Right atrium auricular region (tissue), 2 donors: ENCODE measurements around the gene GALNT18. TPM values are rescaled to one million over a fixed set of nuclear protein-coding genes. Genes with fewer than 3 reads are reported as not detected.
"Not testable (repeated sequence)": the region's sequence is repeated elsewhere in the genome, so short reads cannot be mapped to it uniquely, and the experiment has no call there.

Experiments
- DNase-seq: peaks from one replicate; pipeline ENCODE4 v3.0.0-alpha.2; 2019; ENCODE audit warnings: low spot score
- H3K27ac ChIP-seq, 2 donors: fragments of 200-600 bp; sonication (generic); 1 replicate in 1 of 2; 2 replicates in 1 of 2; pipeline ENCODE4 v1.5.1; 2016 to 2019
- H3K27me3 ChIP-seq, 2 donors: fragments of 200-600 bp; sonication (generic); one replicate each; pipeline versions ENCODE4 v1.5.1 to v1.6.0; 2017 to 2019
- H3K36me3 ChIP-seq: fragments of 200-600 bp; sonication (generic); one replicate; pipeline ENCODE4 v1.5.1; 2016
- H3K4me1 ChIP-seq, 2 donors: fragments of 200-600 bp; sonication (generic); one replicate each; pipeline versions ENCODE4 v1.5.1 to v1.6.0; 2017 to 2019
- H3K4me3 ChIP-seq, 2 donors: fragments of 200-600 bp; sonication (generic); 1 replicate in 1 of 2; 2 replicates in 1 of 2; pipeline ENCODE4 v1.5.1; 2017 to 2019; ENCODE audit warnings: mild to moderate bottlenecking in 1 of 2, moderate library complexity in 1 of 2
- H3K9me3 ChIP-seq, 2 donors: fragments of 200-600 bp; sonication (generic); one replicate each; pipeline ENCODE4 v1.5.1; 2019
- total RNA-seq, 2 donors: library from RNA; depleted of rRNA; stranded (reverse); fragments of >200 nt; gene quantifications; one replicate each; pipeline ENCODE4 v1.1.0, GENCODE V29; 2016
- TF ChIP-seq, protein P1 (sequence below), 2 donors: fragments of 200-600 bp; sonication (generic); IDR thresholded peaks; one replicate each; pipeline ENCODE4 v1.5.1; 2019; ENCODE audit warnings: antibody characterized with exemption in 2 of 2

The GALNT18 gene
- total RNA-seq, 2 donors from 2014 or later, result 22.2 to 26.8 TPM

GRCh38 chr11:11359611-11360010, 262.2 kb downstream of the GALNT18 start:
- Histone ChIP-seq H3K4me3 (no peak overlapping the region), H3K27me3 (no peaks in the 10 kb centered on the region), H3K9me3 (no peaks in the 10 kb centered on the region), H3K4me1 (no peaks in the 10 kb centered on the region), H3K27ac (no peak overlapping the region), H3K36me3 (no peaks in the 10 kb centered on the region)
- no peak for DNase-seq
- TF ChIP-seq, protein P1, sequence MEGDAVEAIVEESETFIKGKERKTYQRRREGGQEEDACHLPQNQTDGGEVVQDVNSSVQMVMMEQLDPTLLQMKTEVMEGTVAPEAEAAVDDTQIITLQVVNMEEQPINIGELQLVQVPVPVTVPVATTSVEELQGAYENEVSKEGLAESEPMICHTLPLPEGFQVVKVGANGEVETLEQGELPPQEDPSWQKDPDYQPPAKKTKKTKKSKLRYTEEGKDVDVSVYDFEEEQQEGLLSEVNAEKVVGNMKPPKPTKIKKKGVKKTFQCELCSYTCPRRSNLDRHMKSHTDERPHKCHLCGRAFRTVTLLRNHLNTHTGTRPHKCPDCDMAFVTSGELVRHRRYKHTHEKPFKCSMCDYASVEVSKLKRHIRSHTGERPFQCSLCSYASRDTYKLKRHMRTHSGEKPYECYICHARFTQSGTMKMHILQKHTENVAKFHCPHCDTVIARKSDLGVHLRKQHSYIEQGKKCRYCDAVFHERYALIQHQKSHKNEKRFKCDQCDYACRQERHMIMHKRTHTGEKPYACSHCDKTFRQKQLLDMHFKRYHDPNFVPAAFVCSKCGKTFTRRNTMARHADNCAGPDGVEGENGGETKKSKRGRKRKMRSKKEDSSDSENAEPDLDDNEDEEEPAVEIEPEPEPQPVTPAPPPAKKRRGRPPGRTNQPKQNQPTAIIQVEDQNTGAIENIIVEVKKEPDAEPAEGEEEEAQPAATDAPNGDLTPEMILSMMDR (IDR thresholded peaks at IDR 0.05), result no peak

DNA sequence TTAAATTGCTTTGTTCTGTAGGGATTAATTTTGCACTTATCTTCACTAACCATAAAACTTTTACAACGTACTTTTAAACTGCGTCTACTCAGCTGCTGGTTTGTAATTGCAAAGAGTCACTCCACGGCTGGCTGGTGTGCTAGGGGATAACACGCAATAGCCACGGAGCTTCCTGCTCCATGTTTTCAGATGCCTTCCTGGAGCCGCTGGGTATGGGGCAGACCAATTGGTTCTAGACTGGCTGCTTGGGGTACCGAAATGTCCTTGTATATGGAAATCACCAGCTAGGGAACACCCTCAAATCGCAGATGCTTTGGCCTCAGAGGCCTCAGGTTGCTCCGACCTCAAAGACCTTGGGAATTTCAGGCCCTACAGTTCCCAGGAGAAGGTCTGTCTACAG, 265.0 kb downstream of the GALNT18 start:
- H3K4me1 ChIP-seq, result no peaks in the 10 kb centered on the region
- H3K27me3 ChIP-seq, result no peaks in the 10 kb centered on the region
- H3K27ac ChIP-seq, result no peak overlapping the region
- TF ChIP-seq, protein P1 (IDR thresholded peaks at IDR 0.05), result no peak
- H3K4me3 ChIP-seq, result no peak overlapping the region
- DNase-seq, result no peak
- no peaks in the 10 kb centered on the region for H3K9me3 ChIP-seq
- H3K36me3 ChIP-seq, result no peaks in the 10 kb centered on the region

- H3K27ac ChIP-seq, result not testable (repeated sequence)
Observed at GRCh38 chr11:11352878-11353277, 268.9 kb downstream of the GALNT18 start, which contains the start of gene CSNK2A3. Gene CSNK2A3 (minus strand): TSS chr11:11353250. CDS start chr11:11353119, 131 bp downstream.

DNA sequence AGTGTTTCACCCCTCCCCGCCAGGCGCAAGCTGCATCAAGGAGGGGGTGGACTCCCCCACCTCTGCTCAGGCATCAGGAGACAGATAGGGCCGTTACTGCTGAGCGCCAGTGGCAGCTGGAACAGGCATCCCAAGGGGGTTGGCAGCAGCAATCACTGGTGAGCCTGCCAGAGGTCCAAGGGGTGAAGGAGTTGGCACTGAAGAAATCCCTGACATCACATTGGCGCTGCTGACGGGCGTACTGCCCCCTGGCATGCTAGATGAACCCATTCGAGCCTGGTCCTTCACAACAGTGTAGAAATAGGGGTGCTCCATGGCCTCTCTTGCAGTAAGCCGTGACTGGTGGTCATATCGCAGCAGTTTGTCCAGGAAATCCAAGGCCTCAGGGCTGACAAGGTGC, 270.0 kb downstream of the GALNT18 start:
- H3K4me1 ChIP-seq, result peaks cover 0 to 45% of the 10 kb centered on the region in 2 donors
- DNase-seq, H3K36me3 ChIP-seq, H3K27ac ChIP-seq, H3K9me3 ChIP-seq, H3K4me3 ChIP-seq, H3K27me3 ChIP-seq: not testable (repeated sequence)

More at GRCh38 chr11:11352878-11353277, 268.9 kb downstream of the GALNT18 start, which contains the start of gene CSNK2A3:
- DNase-seq, H3K27me3 ChIP-seq, H3K36me3 ChIP-seq, H3K9me3 ChIP-seq, H3K4me3 ChIP-seq: not testable (repeated sequence)
- peaks cover 0 to 37% of the 10 kb centered on the region in 2 donors for H3K4me1 ChIP-seq

DNA sequence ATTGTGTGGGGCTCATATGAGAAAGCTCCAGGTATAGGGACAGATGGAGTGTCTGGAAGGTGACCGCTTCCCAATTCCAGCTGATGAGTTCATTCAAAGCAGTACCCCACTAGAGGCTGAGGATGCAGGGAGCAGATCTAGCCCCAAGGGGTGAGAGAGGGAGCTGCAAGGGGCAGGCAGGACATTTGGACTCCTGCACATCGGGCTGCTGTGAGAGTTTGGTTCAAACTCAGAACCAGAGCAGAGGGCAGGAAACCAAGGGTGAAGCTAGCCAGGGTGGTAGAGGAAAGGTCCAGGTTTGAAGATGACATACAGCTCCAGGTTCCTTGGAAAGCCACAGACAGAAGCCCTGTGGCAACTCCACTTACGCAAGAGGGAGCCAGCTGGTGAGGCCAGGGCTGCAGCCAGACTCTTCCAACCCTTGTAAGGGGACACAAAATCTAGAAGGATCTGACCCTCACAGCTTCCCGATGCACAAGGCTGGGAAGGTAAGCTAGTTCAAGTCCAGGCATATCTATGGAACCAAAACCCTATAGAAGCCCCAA, 270.7 kb downstream of the GALNT18 start:
- DNase-seq, result no peak
- no peaks in the 10 kb centered on the region for H3K36me3 ChIP-seq
- H3K4me1 ChIP-seq, result peaks cover 0 to 45% of the 10 kb centered on the region in 2 donors
- H3K27me3 ChIP-seq, result no peaks in the 10 kb centered on the region
- no peak overlapping the region for H3K4me3 ChIP-seq
- no peaks in the 10 kb centered on the region for H3K9me3 ChIP-seq
- TF ChIP-seq, protein P1 (IDR thresholded peaks at IDR 0.05), result no peak
- peak overlapping the region in 1 of 2 donors; percentile 16 for H3K27ac ChIP-seq

- no peak for DNase-seq
- TF ChIP-seq, protein P1 (IDR thresholded peaks at IDR 0.05), result no peak
- Histone ChIP-seq H3K4me3 (no peak overlapping the region), H3K27me3 (no peaks in the 10 kb centered on the region), H3K36me3 (no peaks in the 10 kb centered on the region), H3K27ac (no peak overlapping the region), H3K9me3 (no peaks in the 10 kb centered on the region), H3K4me1 (peaks cover 0 to 45% of the 10 kb centered on the region in 2 donors)
Observed at GRCh38 chr11:11349870-11350337, 271.9 kb downstream of the GALNT18 start.
